HG03432 (cell line): ENCODE data around the gene PPP1R3E.

Experiments used
- ATAC-seq: cut with Tn5 transposase; IDR thresholded peaks from one replicate; pipeline ENCODE4 v1.9.1; 2021; ENCODE audit warnings: mild to moderate bottlenecking, moderate library complexity; ENCODE audit not compliant: unreplicated experiment

Gene PPP1R3E

GRCh38 chr14:23322568-23323517 lies 20.2 kb upstream of the PPP1R3E start:
- no peak for ATAC-seq

- ATAC-seq, result peak; percentile 9
Observed at GRCh38 chr14:23321572-23322547, 19.2 kb upstream of the PPP1R3E start.

DNA sequence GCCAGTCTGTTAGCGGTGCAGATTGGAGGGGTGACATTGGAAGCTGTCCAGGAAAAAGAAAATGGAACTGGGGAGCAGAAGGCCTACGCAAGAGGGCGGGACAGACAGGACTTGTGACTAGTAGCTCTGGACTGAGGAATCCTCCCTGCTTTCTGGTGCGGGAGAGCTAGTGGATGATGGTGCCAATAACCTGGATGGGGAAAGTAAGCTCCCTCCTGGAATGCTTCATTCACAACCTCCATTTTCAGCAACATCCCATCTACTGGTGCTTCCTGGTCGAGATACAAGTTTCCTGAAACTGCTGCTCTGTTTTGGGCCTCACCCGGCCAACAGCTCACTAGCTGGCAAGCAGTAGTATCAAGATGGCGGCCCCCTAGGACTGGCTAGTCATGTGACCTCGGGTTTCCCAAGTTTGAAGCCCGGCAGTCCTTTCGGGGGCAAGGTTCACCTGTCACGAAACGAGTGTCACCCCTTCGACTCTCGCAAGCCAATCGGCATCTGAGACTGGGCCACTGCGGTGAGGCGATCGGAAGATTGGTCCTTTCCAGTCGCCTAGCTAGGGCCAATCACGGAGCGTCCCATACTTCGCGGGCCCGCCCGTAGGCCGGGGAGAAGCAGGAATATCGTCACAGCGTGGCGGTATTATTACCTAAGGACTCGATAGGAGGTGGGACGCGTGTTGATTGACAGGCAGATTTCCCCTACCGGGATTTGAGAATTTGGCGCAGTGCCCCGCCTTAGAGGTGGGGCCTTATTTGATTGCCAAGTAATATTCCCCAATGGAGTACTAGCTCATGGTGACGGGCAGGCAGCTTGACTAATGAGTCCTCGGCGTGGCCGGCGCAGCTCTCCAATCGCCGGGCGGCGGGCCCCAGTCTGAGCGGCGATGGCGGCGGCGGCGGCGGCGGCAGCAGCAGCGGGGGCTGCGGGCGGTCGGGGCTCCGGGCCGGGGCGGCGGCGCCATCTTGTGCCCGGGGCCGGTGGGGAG lies 18.2 kb upstream of the PPP1R3E start, which contains the start of gene PABPN1:
PABPN1 (plus strand) TSS at position 874 of the 988 bp plus-strand sequence; CDS start at position 887, 13 bp downstream.
- ATAC-seq, result peak; percentile 90

DNA sequence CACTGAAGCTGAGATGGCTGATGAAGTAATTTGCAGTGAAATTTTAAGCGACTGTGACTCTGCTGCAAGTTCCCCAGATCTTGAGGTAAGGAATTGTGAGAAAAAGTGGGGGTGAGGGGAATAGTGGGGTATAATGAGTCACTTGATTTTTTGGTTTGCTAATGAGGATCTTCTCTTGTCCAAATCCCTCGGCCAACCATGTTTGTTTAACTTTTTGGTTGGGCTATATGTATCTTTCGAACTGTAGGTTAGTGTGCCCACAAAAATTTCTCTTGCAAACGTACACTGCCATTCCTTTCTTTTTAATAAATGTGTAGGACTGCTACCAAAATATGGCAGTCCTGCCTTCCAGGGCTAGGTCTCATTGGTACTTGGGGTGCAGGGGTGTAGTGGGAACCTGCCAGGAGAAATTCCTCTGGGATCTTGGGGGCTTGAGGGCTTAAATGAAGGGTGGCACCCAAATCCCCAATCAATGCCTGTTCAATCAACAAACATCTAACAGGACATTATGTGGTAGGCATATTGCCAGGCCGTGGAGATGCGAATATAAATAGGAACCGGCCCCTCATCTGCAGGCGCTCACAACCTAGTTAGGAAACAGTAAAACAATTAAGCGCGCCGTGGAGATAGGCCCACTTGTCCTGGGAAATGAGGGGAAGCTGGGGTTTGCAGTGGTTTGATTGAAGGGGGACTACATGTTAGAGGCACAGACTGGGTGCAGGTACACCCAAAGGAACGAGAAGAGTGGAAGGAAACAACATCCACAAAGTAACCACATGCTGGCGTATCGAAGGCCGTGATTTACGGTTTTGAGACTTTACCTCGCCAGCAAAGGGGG lies 17.3 kb upstream of the PPP1R3E start:
- ATAC-seq, result no peak

- ATAC-seq, result no peak
Observed at GRCh38 chr14:23316300-23316699, 13.6 kb upstream of the PPP1R3E start.

- ATAC-seq, result no peak
Observed at GRCh38 chr14:23310546-23310945, 7.9 kb upstream of the PPP1R3E start.

DNA sequence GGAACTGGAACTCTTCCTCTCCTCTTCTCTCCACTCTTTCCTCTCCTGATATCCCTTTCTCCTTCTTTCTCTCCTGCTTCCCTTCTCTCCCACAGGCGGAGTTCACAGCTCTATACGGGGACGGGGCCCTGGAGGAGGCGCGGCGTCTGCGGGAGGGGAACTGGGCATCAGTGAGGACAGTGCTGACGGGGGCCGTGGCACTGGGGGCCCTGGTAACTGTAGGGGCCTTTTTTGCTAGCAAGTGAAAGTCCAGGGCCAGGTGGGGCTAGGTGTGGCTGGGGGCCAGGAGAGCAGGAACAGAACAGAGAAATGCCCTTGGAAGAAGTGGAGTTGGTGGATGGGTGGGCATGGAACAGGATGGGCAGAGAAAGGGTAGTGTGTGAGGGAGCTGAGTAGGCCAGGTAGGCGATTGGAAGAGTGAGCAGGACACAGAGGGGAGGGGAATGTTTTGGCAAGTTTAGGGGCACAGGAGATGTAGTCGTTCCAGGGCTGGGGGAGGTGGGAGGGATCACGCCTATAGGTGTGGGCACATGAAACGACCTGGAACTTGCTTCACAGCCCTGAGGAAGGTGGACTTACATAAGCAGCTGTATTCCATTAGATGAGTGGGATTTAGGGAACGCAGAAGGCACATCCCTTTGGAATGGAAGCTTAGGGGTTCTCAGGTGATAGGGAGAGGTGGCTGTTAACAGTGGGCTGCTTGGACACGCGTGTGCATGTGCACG lies 6.2 kb upstream of the PPP1R3E start:
- ATAC-seq, result no peak

DNA sequence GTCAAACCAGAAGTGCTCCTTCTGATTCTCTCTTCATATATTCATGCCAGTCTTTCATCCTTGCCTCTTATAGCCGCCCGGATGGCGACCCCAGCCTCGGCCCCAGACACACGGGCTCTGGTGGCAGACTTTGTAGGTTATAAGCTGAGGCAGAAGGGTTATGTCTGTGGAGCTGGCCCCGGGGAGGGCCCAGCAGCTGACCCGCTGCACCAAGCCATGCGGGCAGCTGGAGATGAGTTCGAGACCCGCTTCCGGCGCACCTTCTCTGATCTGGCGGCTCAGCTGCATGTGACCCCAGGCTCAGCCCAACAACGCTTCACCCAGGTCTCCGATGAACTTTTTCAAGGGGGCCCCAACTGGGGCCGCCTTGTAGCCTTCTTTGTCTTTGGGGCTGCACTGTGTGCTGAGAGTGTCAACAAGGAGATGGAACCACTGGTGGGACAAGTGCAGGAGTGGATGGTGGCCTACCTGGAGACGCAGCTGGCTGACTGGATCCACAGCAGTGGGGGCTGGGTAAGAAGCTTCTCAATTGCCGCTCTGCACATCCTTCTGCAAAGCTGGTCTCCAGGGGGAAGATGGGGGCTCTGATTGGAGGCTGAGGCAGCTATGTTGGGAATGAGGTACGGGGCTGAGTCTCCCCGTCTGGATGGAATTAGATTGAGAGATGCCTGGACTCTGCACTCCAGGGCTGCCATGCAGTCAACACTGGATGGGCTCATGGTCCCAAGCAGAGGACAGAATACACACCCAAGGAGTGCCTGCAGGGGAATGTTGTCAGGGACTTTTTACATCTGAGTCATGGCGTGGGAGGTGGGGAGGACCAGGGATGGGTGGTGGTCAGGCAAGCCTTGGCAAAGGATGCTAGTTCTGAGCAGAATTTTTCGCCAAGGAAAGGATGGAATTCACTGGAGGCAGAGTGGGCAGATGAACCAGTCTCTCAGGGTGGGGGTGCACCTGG lies 5.3 kb upstream of the PPP1R3E start:
- ATAC-seq, result no peak

DNA sequence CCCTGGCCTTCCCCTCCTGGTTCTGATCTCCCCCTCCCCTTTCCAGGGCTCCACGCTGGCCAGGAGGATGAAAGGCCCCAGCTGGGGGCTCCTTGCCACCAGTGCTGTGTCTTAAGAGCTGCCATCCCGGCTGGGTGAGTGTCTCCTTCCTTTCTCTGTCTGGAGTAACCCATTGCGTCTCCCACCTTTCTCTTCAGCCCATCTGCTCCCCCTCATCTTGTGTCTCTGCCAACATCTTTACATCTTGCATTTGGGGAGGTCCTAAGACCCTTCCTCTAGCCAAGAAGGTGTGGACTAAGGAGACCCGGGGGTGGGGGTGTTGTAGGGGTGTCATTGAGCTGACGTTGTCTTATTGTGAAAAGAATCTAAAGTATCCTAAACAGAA lies 4.5 kb upstream of the PPP1R3E start:
- ATAC-seq, result no peak

GRCh38 chr14:23306412-23307145 lies 3.9 kb upstream of the PPP1R3E start, which contains the start of gene BCL2L2:
BCL2L2 (plus strand) TSS chr14:23306833; CDS start chr14:23307768, 935 bp downstream.
- no peak for ATAC-seq

DNA sequence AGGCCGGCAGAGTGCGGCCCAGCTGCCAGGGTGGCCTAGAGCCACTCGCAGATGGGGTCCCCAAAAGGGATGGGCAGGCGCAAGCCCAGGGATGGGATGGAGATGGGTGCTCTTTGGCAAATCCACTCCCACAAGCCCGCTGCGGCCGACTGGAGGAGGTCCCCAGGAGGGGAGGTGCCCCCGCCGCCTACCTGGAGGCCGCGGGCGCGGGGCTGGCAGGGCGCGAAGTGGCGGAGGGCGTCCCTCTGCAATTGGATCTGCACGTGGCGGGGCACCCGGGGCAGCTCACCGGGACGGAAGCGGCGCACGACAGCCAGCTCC lies 730 bp downstream of the PPP1R3E start:
- ATAC-seq, result peak; percentile 16

GRCh38 chr14:23301288-23301968 lies 1.2 kb downstream of the PPP1R3E start:
- peak; percentile 81 for ATAC-seq

GRCh38 chr14:23300687-23301223 lies 1.9 kb downstream of the PPP1R3E start:
- no peak for ATAC-seq

GRCh38 chr14:23299986-23300686 lies 2.5 kb downstream of the PPP1R3E start:
- ATAC-seq, result no peak

DNA sequence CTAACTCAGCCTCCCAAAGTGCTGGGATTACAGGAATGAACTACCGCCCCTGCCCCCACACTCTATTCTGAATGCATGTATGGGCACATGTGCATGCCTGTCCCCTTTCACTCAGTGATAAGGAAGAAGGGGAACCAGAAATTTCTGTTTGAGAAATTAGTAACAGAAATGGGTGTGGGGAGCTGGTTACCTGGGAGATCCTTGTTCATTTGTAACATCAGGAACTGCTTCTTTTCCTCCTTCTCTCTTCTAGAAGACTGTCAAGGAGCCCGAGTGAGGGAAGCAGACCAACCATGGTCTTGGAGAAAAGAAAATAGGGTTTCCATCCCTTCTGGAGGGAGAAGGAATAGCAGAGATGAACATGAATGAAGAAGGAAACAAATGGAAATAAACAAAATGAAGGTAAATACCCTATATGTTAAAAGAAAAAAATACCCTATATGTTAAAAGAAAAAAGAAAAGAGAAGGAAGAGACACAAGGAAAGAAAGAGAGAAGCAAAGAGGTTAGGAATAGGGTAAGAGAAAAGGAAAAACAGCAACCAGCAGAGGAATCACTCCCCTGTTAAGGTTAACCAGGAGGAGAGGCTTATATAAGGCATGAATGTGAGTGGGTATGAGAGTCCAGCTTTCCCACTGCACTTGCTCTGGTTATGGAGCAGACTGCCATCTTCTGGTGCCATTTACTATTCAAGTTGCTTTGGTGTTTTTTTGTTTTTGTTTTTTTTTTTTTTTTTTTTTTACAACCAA lies 3.3 kb downstream of the PPP1R3E start:
- no peak for ATAC-seq
